Breast epithelium (tissue), 4 donors: ENCODE data around the gene TMC3. TPM values are rescaled to one million over a fixed set of nuclear protein-coding genes. Genes with fewer than 3 reads are reported as not detected.
"Not testable (repeated sequence)": the region's sequence is repeated elsewhere in the genome, so short reads cannot be mapped to it uniquely, and the experiment has no call there.

Source experiments
- DNase-seq, 2 donors: peaks; one replicate each; pipeline ENCODE4 v3.0.0-alpha.2; 2019; ENCODE audit warnings: low spot score in 2 of 2
- H3K27ac ChIP-seq, 2 donors: fragments of 200-600 bp; sonication (generic) in 1 of 2; one replicate each; pipeline ENCODE4 v1.5.1; 2016 to 2019; ENCODE audit warnings: mild to moderate bottlenecking in 1 of 2
- H3K27me3 ChIP-seq, 2 donors: fragments of 200-600 bp; sonication (generic) in 1 of 2; one replicate each; pipeline versions ENCODE4 v1.5.1 to v1.6.0; 2017 to 2019; ENCODE audit warnings: control low read depth in 1 of 2, mild to moderate bottlenecking in 1 of 2
- H3K36me3 ChIP-seq: fragments of 200-600 bp; one replicate; pipeline ENCODE4 v1.5.1; 2019
- H3K4me1 ChIP-seq, 2 donors: fragments of 200-600 bp; sonication (generic); one replicate each; pipeline ENCODE4 v1.5.1; 2016 to 2019; ENCODE audit warnings: control low read depth in 1 of 2
- H3K4me3 ChIP-seq, 3 donors: fragments of 200-600 bp; sonication (generic); 1 replicate in 2 of 3; 2 replicates in 1 of 3; pipeline ENCODE4 v1.5.1; 2016 to 2019; ENCODE audit warnings: mild to moderate bottlenecking in 3 of 3, moderate library complexity in 2 of 3
- H3K9me3 ChIP-seq, 2 donors: fragments of 200-600 bp; sonication (generic) in 1 of 2; one replicate each; pipeline ENCODE4 v1.5.1; 2016 to 2019; ENCODE audit warnings: control low read depth in 1 of 2
- POLR2A ChIP-seq: fragments of 450-650 bp; IDR thresholded peaks from one replicate; pipeline ENCODE4 v1.6.1; 2016; ENCODE audit warnings: antibody characterized with exemption, mild to moderate bottlenecking, moderate library complexity
- POLR2AphosphoS5 ChIP-seq, 3 donors: sonication (generic); formaldehyde crosslinking; IDR thresholded peaks; one replicate each; pipeline ENCODE4 v1.6.1; 2017; ENCODE audit warnings: antibody characterized with exemption in 3 of 3
- intact Hi-C: fragments of 100-400 bp; cut with DNase I; formaldehyde crosslinking; loops from one replicate; pipeline ENCODE4 v1.15.1; 2023; ENCODE audit warnings: low total_unique reads
- total RNA-seq, 3 donors: library from RNA; depleted of rRNA; stranded (reverse); fragments of >200 nt; gene quantifications; one replicate each; pipeline ENCODE4 v1.1.0, GENCODE V29; 2016
- TF ChIP-seq, protein P1 (sequence below), 3 donors: fragments of 450-650 bp; IDR thresholded peaks; one replicate each; pipeline ENCODE4 v1.5.1; 2016 to 2017; ENCODE audit warnings: antibody characterized with exemption in 3 of 3, mild to moderate bottlenecking in 3 of 3, moderate library complexity in 3 of 3

TMC3 gene
- total RNA-seq, 3 donors from 2014 or later = 0.15 to 1.6 TPM; not detected in 1

DNA sequence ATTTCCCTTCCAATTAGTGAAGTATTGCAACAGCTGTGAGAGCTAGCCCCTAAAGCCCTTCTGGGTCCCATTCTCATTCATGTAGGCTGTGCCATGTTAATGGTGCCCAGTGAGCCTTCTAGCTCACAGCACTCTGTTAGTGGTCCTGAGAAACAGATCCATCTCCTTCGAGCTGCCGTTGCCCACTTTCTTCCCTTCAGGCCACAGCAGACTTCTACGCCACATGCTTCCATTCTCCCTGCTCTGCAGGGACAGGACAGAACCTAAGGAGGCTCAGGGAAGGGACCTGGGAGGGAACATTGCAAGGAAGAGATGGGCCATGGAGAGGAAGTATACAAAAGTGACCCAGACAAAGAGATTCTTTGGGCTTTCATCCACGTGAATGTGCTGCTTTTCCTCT, 38.4 kb downstream of the TMC3 start:
- TF ChIP-seq, protein P1, sequence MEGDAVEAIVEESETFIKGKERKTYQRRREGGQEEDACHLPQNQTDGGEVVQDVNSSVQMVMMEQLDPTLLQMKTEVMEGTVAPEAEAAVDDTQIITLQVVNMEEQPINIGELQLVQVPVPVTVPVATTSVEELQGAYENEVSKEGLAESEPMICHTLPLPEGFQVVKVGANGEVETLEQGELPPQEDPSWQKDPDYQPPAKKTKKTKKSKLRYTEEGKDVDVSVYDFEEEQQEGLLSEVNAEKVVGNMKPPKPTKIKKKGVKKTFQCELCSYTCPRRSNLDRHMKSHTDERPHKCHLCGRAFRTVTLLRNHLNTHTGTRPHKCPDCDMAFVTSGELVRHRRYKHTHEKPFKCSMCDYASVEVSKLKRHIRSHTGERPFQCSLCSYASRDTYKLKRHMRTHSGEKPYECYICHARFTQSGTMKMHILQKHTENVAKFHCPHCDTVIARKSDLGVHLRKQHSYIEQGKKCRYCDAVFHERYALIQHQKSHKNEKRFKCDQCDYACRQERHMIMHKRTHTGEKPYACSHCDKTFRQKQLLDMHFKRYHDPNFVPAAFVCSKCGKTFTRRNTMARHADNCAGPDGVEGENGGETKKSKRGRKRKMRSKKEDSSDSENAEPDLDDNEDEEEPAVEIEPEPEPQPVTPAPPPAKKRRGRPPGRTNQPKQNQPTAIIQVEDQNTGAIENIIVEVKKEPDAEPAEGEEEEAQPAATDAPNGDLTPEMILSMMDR (IDR thresholded peaks at IDR 0.05) = no peak
- TF ChIP-seq POLR2AphosphoS5 (IDR thresholded peaks at IDR 0.05) (no peak), POLR2A (no peak)
- peaks cover 0 to 15% of the 10 kb centered on the region in 2 donors for H3K4me1 ChIP-seq
- H3K27ac ChIP-seq = no peak overlapping the region
- DNase-seq = no peak
- H3K36me3 ChIP-seq = no peaks in the 10 kb centered on the region
- intact Hi-C loops = no loop called here
- H3K9me3 ChIP-seq = no peaks in the 10 kb centered on the region
- H3K27me3 ChIP-seq = no peaks in the 10 kb centered on the region
- no peak overlapping the region for H3K4me3 ChIP-seq

- H3K9me3 ChIP-seq = no peaks in the 10 kb centered on the region
- no peaks in the 10 kb centered on the region for H3K27me3 ChIP-seq
- TF ChIP-seq POLR2AphosphoS5 (IDR thresholded peaks at IDR 0.05) (no peak), POLR2A (no peak)
- TF ChIP-seq, protein P1 (IDR thresholded peaks at IDR 0.05) = no peak
- H3K27ac ChIP-seq = no peak overlapping the region
- no peaks in the 10 kb centered on the region for H3K36me3 ChIP-seq
- no peak overlapping the region for H3K4me3 ChIP-seq
- H3K4me1 ChIP-seq = peaks cover 0 to 15% of the 10 kb centered on the region in 2 donors
- DNase-seq = no peak
- intact Hi-C loops = no loop called here
These were observed 39.1 kb downstream of the TMC3 start for GRCh38 chr15:81334768-81335435.

DNA sequence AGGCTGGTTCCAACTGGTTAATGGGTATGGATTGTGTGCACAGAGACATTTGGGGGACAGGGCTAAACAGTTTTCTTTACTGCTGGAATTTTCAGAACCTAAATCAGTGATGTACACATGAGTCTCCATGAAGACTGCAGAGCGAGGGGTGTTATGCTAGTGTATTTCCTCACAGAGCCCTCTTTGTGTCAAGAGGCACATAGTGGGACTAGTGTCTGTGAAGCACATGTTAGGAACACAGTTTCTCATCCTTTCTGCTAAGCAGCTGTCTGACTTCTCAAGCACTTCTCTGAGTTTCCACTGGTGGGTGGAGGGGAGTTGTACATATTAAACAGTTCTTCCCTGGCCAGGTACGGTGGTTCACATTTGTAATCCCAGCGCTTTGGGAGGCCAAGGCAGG, 40.6 kb downstream of the TMC3 start:
- DNase-seq = no peak
- TF ChIP-seq, protein P1 (IDR thresholded peaks at IDR 0.05) = no peak
- TF ChIP-seq POLR2A (no peak), POLR2AphosphoS5 (IDR thresholded peaks at IDR 0.05) (no peak)
- peaks cover 0 to 10% of the 10 kb centered on the region in 2 donors for H3K4me1 ChIP-seq
- H3K36me3 ChIP-seq = no peaks in the 10 kb centered on the region
- H3K9me3 ChIP-seq = no peaks in the 10 kb centered on the region
- no peak overlapping the region for H3K4me3 ChIP-seq
- no peak overlapping the region for H3K27ac ChIP-seq
- H3K27me3 ChIP-seq = no peaks in the 10 kb centered on the region
- intact Hi-C loops = no loop called here

- intact Hi-C loops = no loop called here
- no peak for TF ChIP-seq POLR2A
- TF ChIP-seq, protein P1 (IDR thresholded peaks at IDR 0.05) = no peak
- TF ChIP-seq POLR2AphosphoS5 (IDR thresholded peaks at IDR 0.05) = no peak
- H3K36me3 ChIP-seq = no peaks in the 10 kb centered on the region
- no peak overlapping the region for H3K27ac ChIP-seq
- no peak for DNase-seq
- H3K4me1 ChIP-seq = no peaks in the 10 kb centered on the region
- H3K9me3 ChIP-seq = no peaks in the 10 kb centered on the region
- no peak overlapping the region for H3K4me3 ChIP-seq
- no peaks in the 10 kb centered on the region for H3K27me3 ChIP-seq
These were observed 41.7 kb downstream of the TMC3 start for GRCh38 chr15:81332326-81332725.

DNA sequence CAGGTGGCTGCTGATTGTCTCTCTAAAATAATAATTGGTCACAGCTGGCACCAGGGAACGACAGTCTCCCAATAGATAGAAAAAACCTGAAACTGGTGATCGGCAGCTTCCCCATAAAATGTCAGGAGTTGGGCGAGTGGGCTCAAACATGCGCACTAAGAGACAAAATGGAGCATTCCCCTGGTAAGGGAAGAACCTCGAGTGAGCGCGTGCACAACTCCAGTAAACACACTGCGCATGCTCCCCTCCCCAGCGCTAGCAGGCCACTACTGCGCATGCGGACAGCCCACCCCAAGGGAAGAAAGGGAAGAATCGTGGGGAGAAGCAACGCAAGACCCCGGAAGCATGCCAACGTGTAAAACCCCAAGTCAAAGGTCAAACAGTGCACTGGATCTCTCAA, 42.4 kb downstream of the TMC3 start:
- no peaks in the 10 kb centered on the region for H3K27me3 ChIP-seq
- no peak overlapping the region for H3K27ac ChIP-seq
- H3K9me3 ChIP-seq = no peaks in the 10 kb centered on the region
- TF ChIP-seq POLR2AphosphoS5 (IDR thresholded peaks at IDR 0.05) = no peak
- TF ChIP-seq, protein P1 (IDR thresholded peaks at IDR 0.05) = no peak
- TF ChIP-seq POLR2A = no peak
- no peak overlapping the region for H3K4me3 ChIP-seq
- no peaks in the 10 kb centered on the region for H3K36me3 ChIP-seq
- H3K4me1 ChIP-seq = no peaks in the 10 kb centered on the region
- intact Hi-C loops = no loop called here
- no peak for DNase-seq

DNA sequence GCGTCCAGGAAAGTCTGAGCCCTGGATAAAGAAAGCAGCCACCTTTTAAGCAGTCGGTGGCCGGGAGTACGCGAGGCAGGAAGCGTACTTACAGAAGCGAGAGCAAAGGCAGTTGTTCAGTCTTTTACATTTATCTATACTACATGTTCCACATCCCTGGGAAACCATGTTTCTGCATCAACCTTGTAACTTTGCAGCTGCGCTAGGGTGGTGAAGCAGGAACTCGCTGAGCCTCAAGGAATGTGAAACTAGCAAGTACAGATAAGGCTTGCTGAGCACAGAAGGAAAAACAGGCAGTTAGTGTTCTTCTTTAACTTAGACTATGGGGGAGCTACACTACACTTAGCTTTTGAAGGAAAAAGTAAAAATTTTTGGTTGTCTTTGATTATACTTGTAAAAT, 42.9 kb downstream of the TMC3 start:
- H3K9me3 ChIP-seq, H3K36me3 ChIP-seq, H3K27ac ChIP-seq, H3K4me3 ChIP-seq, intact Hi-C loops, H3K27me3 ChIP-seq, DNase-seq, H3K4me1 ChIP-seq: not testable (repeated sequence)
